DLD1 (cell line): ENCODE measurements around the gene LIN54.

Experiments
- in situ Hi-C: cut with HindIII; loops from 2 replicates; pipeline ENCODE4 v1.10.0; 2017; ENCODE audit warnings: low sequenced_read_pairs

Gene LIN54

DNA sequence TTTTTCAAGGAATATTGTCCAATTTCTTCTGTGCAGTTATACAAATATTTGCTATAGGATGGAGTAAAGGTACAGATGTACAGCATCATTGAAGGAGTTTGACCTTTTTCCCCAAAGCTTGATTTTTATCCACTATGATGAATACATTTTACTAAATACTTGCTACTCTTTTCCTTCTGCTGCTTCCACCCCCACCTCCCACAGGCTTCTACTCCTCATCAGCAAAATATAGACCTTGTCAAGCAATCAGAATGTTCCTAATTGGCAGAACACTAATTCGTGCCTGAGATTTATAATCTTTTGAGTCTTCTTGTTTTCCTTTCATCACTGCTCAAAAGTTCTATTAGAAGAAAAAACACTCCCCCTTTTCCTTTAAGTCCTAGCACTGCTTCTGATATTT lies 113.9 kb downstream of the LIN54 start:
- in situ Hi-C loops: no loop called here

DNA sequence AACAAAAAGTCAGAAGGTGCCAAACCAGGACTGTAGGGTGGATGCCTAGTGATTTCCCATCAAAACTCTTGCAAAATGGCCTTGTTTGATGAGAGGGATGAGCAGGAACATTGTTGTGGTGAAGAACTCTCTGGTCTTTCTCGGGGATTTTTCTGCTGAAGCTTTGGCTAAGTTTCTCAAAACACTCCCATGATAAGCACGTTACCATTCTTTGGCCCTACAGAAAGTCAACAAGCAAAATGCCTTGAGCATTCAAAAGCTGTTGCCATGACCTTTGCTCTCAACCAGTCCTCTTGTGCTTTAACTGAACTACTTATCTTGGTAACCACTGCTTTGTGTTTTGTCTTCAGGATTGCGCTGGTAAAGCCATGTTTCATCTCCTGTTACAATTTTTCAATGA lies 116.7 kb downstream of the LIN54 start:
- in situ Hi-C loops: no loop called here

GRCh38 chr4:82892467-82892802 lies 118.2 kb downstream of the LIN54 start:
- in situ Hi-C loops: no loop called here

- in situ Hi-C loops: no loop called here
Measured at GRCh38 chr4:82891707-82892466, 118.7 kb downstream of the LIN54 start.

GRCh38 chr4:82890901-82891706 lies 119.5 kb downstream of the LIN54 start, which contains the start of gene SEC31A:
SEC31A (minus strand) TSS chr4:82891153; CDS start chr4:82881936, 9,217 bp downstream.
- in situ Hi-C loops: no loop called here

DNA sequence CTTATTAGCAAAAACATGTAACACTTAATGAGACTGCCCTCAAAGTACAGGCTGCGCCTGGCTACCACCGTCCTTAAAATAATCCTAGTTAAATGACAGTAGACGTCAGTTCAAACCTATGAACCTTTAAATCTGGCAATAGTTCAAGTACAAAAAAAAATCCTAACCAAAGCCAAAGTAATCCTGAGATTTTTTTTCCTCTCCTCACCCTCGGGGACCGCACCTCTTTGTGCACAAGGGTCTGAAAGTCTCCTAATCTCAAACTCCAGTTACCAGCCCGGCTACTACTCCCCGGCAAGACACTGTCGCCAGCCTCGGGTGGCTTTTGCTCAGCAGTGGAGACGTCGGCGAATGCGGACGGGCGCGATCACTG lies 120.1 kb downstream of the LIN54 start:
- in situ Hi-C loops: no loop called here

- in situ Hi-C loops: no loop called here
Measured at GRCh38 chr4:82889287-82889686, 121.3 kb downstream of the LIN54 start.

DNA sequence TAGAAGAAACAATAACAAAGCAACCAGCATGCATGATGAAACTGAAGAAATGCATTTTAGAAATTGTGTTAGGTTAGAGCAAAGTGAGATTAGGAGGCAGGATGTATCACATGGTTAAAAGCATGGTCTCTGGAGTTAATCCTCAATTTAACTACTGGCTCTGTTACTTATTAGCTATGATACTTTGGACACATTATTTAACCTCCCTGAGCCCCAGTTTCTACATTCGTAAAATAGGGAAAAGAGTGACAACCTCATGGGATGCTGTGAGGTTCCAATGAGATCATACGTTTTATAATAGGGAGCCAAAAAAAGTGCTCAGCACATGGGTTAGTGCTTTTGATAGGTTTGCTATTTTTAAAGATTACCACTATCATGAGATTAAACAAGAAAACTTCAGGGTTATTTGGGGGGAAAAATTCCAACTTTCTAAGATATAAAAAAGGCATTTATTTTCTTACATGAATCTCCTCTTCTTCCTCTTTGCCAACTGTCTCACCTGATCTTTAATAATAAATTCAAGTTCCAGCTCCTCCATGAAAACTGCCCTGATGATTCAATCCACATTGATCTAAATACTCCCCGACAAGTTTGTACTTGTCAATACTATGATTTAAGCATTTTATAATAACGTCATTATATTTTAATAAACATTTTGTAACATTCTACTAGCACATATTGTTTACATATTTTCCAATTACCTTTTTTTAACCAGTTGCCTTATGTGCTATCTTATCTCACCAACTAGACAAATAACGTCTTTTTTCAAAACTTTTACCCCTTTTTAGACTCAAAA lies 124.3 kb downstream of the LIN54 start:
- in situ Hi-C loops: no loop called here

- in situ Hi-C loops: no loop called here
Measured at GRCh38 chr4:82885410-82885809, 125.2 kb downstream of the LIN54 start.
